HCT116 (cell line): Measurements from ENCODE around the gene SLC7A10. TPM values are rescaled to one million over a fixed set of nuclear protein-coding genes. Genes with fewer than 3 reads are reported as not detected.

Experiments used
- ATAC-seq: fragments of 200-7000 bp; cut with Tn5 transposase; 2 replicates; pipeline ENCODE4 v1.9.1; 2020; ENCODE audit warnings: mild to moderate bottlenecking, moderate library complexity
- BruUV-seq: library from RNA; stranded (reverse); fragments of 400-500 nt; replicated peaks from 2 replicates; lab custom pipeline; 2021; lab: Mats Ljungman, UMichigan
- CTCF ChIA-PET: fragments of 300-600 bp; sonication (Branson Sonifier 250); formaldehyde crosslinking; loops from one replicate; lab custom pipeline; 2021; ENCODE audit warnings: antibody characterized with exemption; lab: Charles Lee
- POLR2A ChIA-PET: fragments of 300-600, 350-600 bp; sonication (Branson Sonifier 250); formaldehyde crosslinking; loops from one replicate; lab custom pipeline; 2021; ENCODE audit warnings: antibody characterized with exemption; lab: Charles Lee
- RAD21 ChIA-PET, 2 experiments: fragments of 300-600 bp; sonication (Branson Sonifier 250); formaldehyde crosslinking; loops; one replicate each; lab custom pipeline; 2023; ENCODE audit warnings: low total read pairs in 2 of 2; ENCODE audit not compliant: uncharacterized antibody in 2 of 2, unreplicated experiment in 2 of 2, low non-redundant PET in 1 of 2; lab: Charles Lee
- DNase-seq: peaks from one replicate; pipeline ENCODE4 v3.0.0-alpha.2; 2010; ENCODE audit warnings: low read depth, low spot score
- H2AFZ ChIP-seq: fragments of 200-600 bp; shearing (Covaris generic), sonication (generic); 2 replicates; pipeline ENCODE4 v1.6.1; 2017; ENCODE audit warnings: low read depth, mixed run types, mixed read lengths, antibody characterized with exemption, low read length; ENCODE audit not compliant: poor library complexity, severe bottlenecking
- H3K27ac ChIP-seq: 2 replicates; pipeline ENCODE4 v1.5.1; 2012; ENCODE audit warnings: low read depth, low read length
- H3K27me3 ChIP-seq: fragments of 200-600 bp; sonication (generic); 2 replicates; pipeline ENCODE4 v1.6.1; 2016; ENCODE audit warnings: mixed run types, low read length, mixed read lengths; ENCODE audit not compliant: insufficient read depth
- H3K36me3 ChIP-seq, 2 experiments: fragments of 200-500 bp in 1 of 2; fragments of 200-600 bp in 1 of 2; sonication (Bioruptor generic) in 1 of 2; sonication (generic) in 1 of 2; 2 replicates each; pipeline versions ENCODE4 v1.5.1 to v1.6.1; 2014 to 2016; ENCODE audit warnings: low read length in 2 of 2, inconsistent platforms in 1 of 2, mixed read lengths in 1 of 2, mixed run types in 1 of 2; ENCODE audit not compliant: insufficient read depth in 2 of 2, control insufficient read depth in 1 of 2
- H3K4me1 ChIP-seq, 2 experiments: fragments of 200-600 bp in 1 of 2; sonication (generic) in 1 of 2; 2 replicates each; pipeline versions ENCODE4 v1.5.1 to v1.6.1; 2012 to 2017; ENCODE audit warnings: low read length in 2 of 2, inconsistent platforms in 1 of 2, mild to moderate bottlenecking in 1 of 2, mixed read lengths in 1 of 2, mixed run types in 1 of 2, moderate library complexity in 1 of 2; ENCODE audit not compliant: insufficient read depth in 2 of 2, control insufficient read depth in 1 of 2
- H3K4me2 ChIP-seq: fragments of 200-600 bp; sonication (generic); 2 replicates; pipeline ENCODE4 v1.6.1; 2017; ENCODE audit warnings: mixed run types, low read length, mixed read lengths
- H3K4me3 ChIP-seq, 2 experiments: fragments of 200-600 bp in 1 of 2; sonication (generic) in 1 of 2; replicated peaks in 1 of 2; 2 replicates each; pipeline ENCODE4 v1.5.1; 2011 to 2016; ENCODE audit warnings: low read length in 2 of 2, control low read depth in 1 of 2, low read depth in 1 of 2, mild to moderate bottlenecking in 1 of 2, mixed read lengths in 1 of 2, mixed run types in 1 of 2
- H3K79me2 ChIP-seq: fragments of 200-600 bp; sonication (generic); 2 replicates; pipeline ENCODE4 v1.6.1; 2017; ENCODE audit warnings: mild to moderate bottlenecking, mixed run types, low read length, moderate library complexity, mixed read lengths; ENCODE audit not compliant: insufficient read depth
- H3K9ac ChIP-seq: fragments of 200-600 bp; sonication (generic); 2 replicates; pipeline ENCODE4 v1.6.1; 2016; ENCODE audit warnings: low read length, mixed read lengths
- H3K9me2 ChIP-seq: fragments of 200-600 bp; sonication (generic), shearing (Covaris generic); 2 replicates; pipeline ENCODE4 v1.6.1; 2017; ENCODE audit warnings: mixed run types, mild to moderate bottlenecking, moderate library complexity; ENCODE audit not compliant: insufficient read depth
- H3K9me3 ChIP-seq, 2 experiments: fragments of 200-500 bp in 1 of 2; fragments of 200-600 bp in 1 of 2; sonication (Bioruptor generic) in 1 of 2; sonication (generic) in 1 of 2; 2 replicates each; pipeline ENCODE4 v1.6.1; 2014 to 2017; ENCODE audit warnings: low read length in 2 of 2, mixed read lengths in 2 of 2, inconsistent platforms in 1 of 2, low read depth in 1 of 2, mild to moderate bottlenecking in 1 of 2, mixed run types in 1 of 2, moderate library complexity in 1 of 2; ENCODE audit not compliant: control insufficient read depth in 1 of 2, insufficient read depth in 1 of 2
- H4K20me1 ChIP-seq: fragments of 200-600 bp; sonication (generic), shearing (Covaris generic); 2 replicates; pipeline ENCODE4 v1.6.1; 2017; ENCODE audit warnings: mixed run types, mild to moderate bottlenecking, moderate library complexity; ENCODE audit not compliant: insufficient read depth
- ATF3 ChIP-seq: IDR thresholded peaks from 2 replicates; pipeline ENCODE4 v1.6.1; 2012
- CBX3 ChIP-seq: IDR thresholded peaks from 2 replicates; pipeline ENCODE4 v1.6.1; 2012; ENCODE audit warnings: low read depth
- CEBPB ChIP-seq: IDR thresholded peaks from 2 replicates; pipeline ENCODE4 v1.6.1; 2012; ENCODE audit warnings: low read depth
- CTCF ChIP-seq, 3 experiments: fragments of 200-600 bp in 1 of 3; sonication (generic) in 1 of 3; IDR thresholded peaks in 2 of 3; conservative IDR thresholded peaks in 1 of 3; 2 replicates each; pipeline ENCODE4 v1.5.1; 2012 to 2017; ENCODE audit warnings: low read depth in 2 of 3, low read length in 2 of 3, antibody characterized with exemption in 1 of 3, borderline replicate concordance in 1 of 3, control low read depth in 1 of 3, mild to moderate bottlenecking in 1 of 3, mixed read lengths in 1 of 3, mixed run types in 1 of 3, moderate library complexity in 1 of 3; ENCODE audit not compliant: insufficient read depth in 1 of 3
- EGR1 ChIP-seq: IDR thresholded peaks from 2 replicates; pipeline ENCODE4 v1.6.1; 2012; ENCODE audit warnings: low read depth
- ELF1 ChIP-seq: IDR thresholded peaks from 2 replicates; pipeline ENCODE4 v1.6.1; 2012; ENCODE audit warnings: low read depth, borderline replicate concordance
- EZH2 ChIP-seq: fragments of 200-600 bp; sonication (generic); IDR thresholded peaks from 2 replicates; pipeline ENCODE4 v1.6.1; 2017; ENCODE audit warnings: antibody characterized with exemption, mixed run types
- EZH2phosphoT487 ChIP-seq: fragments of 200-600 bp; IDR thresholded peaks from 2 replicates; pipeline ENCODE4 v1.6.1; 2018; ENCODE audit warnings: antibody characterized with exemption, borderline replicate concordance
- FOSL1 ChIP-seq: IDR thresholded peaks from 2 replicates; pipeline ENCODE4 v1.6.1; 2012; ENCODE audit warnings: low read depth
- JUND ChIP-seq: IDR thresholded peaks from 2 replicates; pipeline ENCODE4 v1.6.1; 2012
- MAX ChIP-seq: IDR thresholded peaks from 2 replicates; pipeline ENCODE4 v1.6.1; 2012
- POLR2A ChIP-seq: IDR thresholded peaks from 2 replicates; pipeline ENCODE4 v1.7.0; 2011; ENCODE audit warnings: borderline replicate concordance; ENCODE audit not compliant: insufficient read depth, insufficient read length; ENCODE audit errors: extremely low read depth
- RAD21 ChIP-seq: IDR thresholded peaks from 2 replicates; pipeline ENCODE4 v1.6.1; 2012; ENCODE audit warnings: low read depth, mild to moderate bottlenecking
- REST ChIP-seq: IDR thresholded peaks from 2 replicates; pipeline ENCODE4 v1.6.1; 2012; ENCODE audit warnings: low read depth
- SP1 ChIP-seq: IDR thresholded peaks from 2 replicates; pipeline ENCODE4 v1.6.1; 2012; ENCODE audit warnings: low read depth
- SRF ChIP-seq: IDR thresholded peaks from 2 replicates; pipeline ENCODE4 v1.6.1; 2012; ENCODE audit warnings: low read depth
- ZBTB33 ChIP-seq: IDR thresholded peaks from 2 replicates; pipeline ENCODE4 v1.6.1; 2011; ENCODE audit warnings: mild to moderate bottlenecking, low read length, moderate library complexity; ENCODE audit not compliant: insufficient replicate concordance; ENCODE audit errors: extremely low read depth
- ZFX ChIP-seq: fragments of 450-650 bp; IDR thresholded peaks from 2 replicates; pipeline ENCODE4 v1.6.1; 2017
- ZNF274 ChIP-seq: fragments of 200-500 bp; sonication (Bioruptor generic); IDR thresholded peaks from 2 replicates; pipeline ENCODE4 v1.6.1; 2014; ENCODE audit warnings: mild to moderate bottlenecking, low read depth, low read length, inconsistent platforms
- intact Hi-C: fragments of 100-400 bp; cut with micrococcal nuclease; formaldehyde crosslinking; loops from 2 replicates; pipeline ENCODE4 v1.10.0; 2022
- total RNA-seq: library from RNA; stranded (reverse); gene quantifications from one replicate; pipeline ENCODE4 v1.2.1, GENCODE V29; 2021; ENCODE audit not compliant: unreplicated experiment

The SLC7A10 gene
- total RNA-seq, 1 experiment from 2014 or later = 0.25 TPM

GRCh38 chr19:33216198-33216830 is 9.3 kb downstream of the SLC7A10 start:
- POLR2A ChIA-PET = no interaction called here
- H3K9ac ChIP-seq = no peak overlapping the region
- H3K9me2 ChIP-seq = no peaks in the 10 kb centered on the region
- TF ChIP-seq EZH2 = no peak
- no peak for TF ChIP-seq MAX
- no peak for TF ChIP-seq POLR2A
- TF ChIP-seq REST = no peak
- TF ChIP-seq JUND = no peak
- no peak for TF ChIP-seq CEBPB
- TF ChIP-seq RAD21 = no peak
- no peak for TF ChIP-seq CTCF (IDR thresholded peaks at IDR 0.05 in 2 of 3, conservative IDR thresholded peaks at IDR 0.05 in 1 of 3; ENCODE audit: borderline replicate concordance in 1 of 3, insufficient read depth in 1 of 3, low read depth in 2 of 3, low read length in 2 of 3)
- no peak for TF ChIP-seq EGR1
- TF ChIP-seq ATF3 = no peak
- no peak for TF ChIP-seq SRF
- no peak for TF ChIP-seq ZFX
- no peak for TF ChIP-seq CBX3
- no peak for TF ChIP-seq ELF1
- TF ChIP-seq ZNF274 = no peak
- no peak for TF ChIP-seq EZH2phosphoT487
- TF ChIP-seq ZBTB33 = no peak
- no peak for TF ChIP-seq FOSL1
- no peak for TF ChIP-seq SP1
- no peaks in the 10 kb centered on the region for H3K9me3 ChIP-seq
- no peaks in the 10 kb centered on the region for H3K79me2 ChIP-seq
- H3K4me3 ChIP-seq = no peak overlapping the region
- no peaks in the 10 kb centered on the region for H3K36me3 ChIP-seq
- H3K4me1 ChIP-seq = no peaks in the 10 kb centered on the region
- intact Hi-C loops = no loop called here
- CTCF ChIA-PET = no interaction called here
- DNase-seq (no peak), ATAC-seq (no peak)
- H3K27ac ChIP-seq = no peak overlapping the region
- no peaks in the 10 kb centered on the region for H4K20me1 ChIP-seq
- H3K27me3 ChIP-seq = no peaks in the 10 kb centered on the region
- no TSS peak for BruUV-seq
- RAD21 ChIA-PET = no interaction called here
- H2AFZ ChIP-seq = no peak overlapping the region
- H3K4me2 ChIP-seq = no peak overlapping the region
